Fibroblast of the aortic adventitia (primary cell): Measurements from ENCODE around the gene EIF3B. TPM values are rescaled to one million over a fixed set of nuclear protein-coding genes. Genes with fewer than 3 reads are reported as not detected.

ENCODE experiments used
- DNase-seq: peaks from one replicate; pipeline ENCODE4 v3.0.0-alpha.2; 2010; ENCODE audit warnings: low read depth
- H3K4me3 ChIP-seq: 2 replicates; pipeline ENCODE4 v1.5.1; 2011; ENCODE audit warnings: low read depth, mild to moderate bottlenecking, control low read depth, low read length, moderate library complexity
- total RNA-seq: library from RNA; depleted of rRNA; stranded (reverse); fragments of >200 nt; gene quantifications from 2 replicates; pipeline ENCODE4 v1.2.3, GENCODE V29; 2012; ENCODE audit warnings: low replicate concordance
- TF ChIP-seq, protein P1 (sequence below): IDR thresholded peaks from 2 replicates; pipeline ENCODE4 v1.5.1; 2011; ENCODE audit warnings: mild to moderate bottlenecking, low read length, control low read depth, inconsistent platforms; ENCODE audit not compliant: insufficient read depth

EIF3B gene
- total RNA-seq, 1 donor = 150 TPM

DNA sequence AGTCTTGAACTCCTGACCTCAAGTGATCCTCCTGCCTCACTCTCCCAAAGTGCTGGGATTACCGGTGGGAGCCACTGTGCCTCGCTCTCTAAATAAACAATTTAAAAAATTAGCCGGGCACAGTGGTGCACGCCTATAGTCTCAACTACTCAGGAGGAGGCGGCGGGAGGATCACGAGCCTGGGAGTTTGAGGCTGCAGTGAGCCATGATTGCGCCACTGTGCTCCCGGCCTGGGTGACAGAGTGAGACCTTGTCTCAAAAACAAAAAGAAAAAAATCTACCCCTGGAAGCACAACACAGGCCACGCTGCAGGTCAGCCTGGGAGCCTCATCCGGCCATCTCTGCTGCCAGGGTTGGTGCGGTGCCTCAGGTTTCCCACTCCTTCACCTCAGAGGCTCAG lies 3.8 kb upstream of the EIF3B start:
- H3K4me3 ChIP-seq = no peak overlapping the region
- TF ChIP-seq, protein P1, sequence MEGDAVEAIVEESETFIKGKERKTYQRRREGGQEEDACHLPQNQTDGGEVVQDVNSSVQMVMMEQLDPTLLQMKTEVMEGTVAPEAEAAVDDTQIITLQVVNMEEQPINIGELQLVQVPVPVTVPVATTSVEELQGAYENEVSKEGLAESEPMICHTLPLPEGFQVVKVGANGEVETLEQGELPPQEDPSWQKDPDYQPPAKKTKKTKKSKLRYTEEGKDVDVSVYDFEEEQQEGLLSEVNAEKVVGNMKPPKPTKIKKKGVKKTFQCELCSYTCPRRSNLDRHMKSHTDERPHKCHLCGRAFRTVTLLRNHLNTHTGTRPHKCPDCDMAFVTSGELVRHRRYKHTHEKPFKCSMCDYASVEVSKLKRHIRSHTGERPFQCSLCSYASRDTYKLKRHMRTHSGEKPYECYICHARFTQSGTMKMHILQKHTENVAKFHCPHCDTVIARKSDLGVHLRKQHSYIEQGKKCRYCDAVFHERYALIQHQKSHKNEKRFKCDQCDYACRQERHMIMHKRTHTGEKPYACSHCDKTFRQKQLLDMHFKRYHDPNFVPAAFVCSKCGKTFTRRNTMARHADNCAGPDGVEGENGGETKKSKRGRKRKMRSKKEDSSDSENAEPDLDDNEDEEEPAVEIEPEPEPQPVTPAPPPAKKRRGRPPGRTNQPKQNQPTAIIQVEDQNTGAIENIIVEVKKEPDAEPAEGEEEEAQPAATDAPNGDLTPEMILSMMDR = no peak
- no peak for DNase-seq

DNA sequence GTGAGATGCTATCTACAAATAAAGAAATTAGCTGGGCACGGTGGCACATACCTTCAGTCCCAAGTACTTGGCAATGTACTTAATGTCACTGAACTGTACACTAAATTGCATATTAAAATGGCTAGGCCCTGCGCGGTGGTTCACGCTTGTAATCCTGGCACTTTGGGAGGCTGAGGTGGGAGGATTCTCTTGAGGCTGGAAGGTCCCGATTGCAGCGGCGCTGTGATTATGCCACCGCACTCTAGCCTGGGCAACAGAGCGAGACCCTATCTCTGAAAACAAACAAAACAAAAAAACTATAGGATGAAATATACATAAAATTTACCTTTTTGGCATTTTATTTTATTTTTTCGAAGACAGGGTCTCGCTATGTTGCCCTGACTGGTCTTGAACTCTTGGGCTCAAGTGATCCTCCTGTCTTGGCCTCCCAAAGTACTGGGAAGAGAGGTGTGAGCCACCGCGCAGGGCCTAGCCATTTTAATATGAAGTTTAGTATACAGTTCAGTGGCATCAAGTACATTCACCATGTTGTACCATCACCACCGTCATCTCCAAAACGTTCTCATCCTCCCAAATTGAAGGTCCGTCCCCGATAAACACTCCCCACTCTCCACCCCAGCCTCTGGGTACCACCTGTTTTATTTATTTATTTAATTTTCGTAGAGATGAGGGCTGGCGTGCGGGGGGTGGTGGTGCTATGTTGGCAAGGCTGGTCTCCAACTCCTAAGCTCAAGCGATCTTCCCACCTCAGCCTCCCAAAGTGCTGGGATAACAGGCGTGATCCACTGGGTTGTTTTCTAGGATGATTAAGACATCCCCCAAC lies 1.3 kb upstream of the EIF3B start:
- H3K4me3 ChIP-seq = peak overlapping the region; percentile 93
- DNase-seq = no peak
- TF ChIP-seq, protein P1 = no peak

DNA sequence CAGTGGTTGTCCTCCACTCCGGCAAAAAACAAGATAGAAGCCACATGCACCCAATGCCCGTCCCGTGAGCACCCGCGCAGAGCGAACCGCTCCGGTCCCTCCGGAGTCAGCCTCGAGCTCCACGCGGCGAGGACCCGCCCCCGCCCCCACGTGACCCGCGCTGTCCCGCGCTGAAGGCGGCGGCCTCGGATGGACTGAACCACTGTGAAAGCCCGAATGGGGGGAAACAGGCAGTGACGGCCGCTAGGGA lies 766 bp upstream of the EIF3B start:
- H3K4me3 ChIP-seq = peak overlapping the region; percentile 93
- DNase-seq = no peak
- TF ChIP-seq, protein P1 = no peak

DNA sequence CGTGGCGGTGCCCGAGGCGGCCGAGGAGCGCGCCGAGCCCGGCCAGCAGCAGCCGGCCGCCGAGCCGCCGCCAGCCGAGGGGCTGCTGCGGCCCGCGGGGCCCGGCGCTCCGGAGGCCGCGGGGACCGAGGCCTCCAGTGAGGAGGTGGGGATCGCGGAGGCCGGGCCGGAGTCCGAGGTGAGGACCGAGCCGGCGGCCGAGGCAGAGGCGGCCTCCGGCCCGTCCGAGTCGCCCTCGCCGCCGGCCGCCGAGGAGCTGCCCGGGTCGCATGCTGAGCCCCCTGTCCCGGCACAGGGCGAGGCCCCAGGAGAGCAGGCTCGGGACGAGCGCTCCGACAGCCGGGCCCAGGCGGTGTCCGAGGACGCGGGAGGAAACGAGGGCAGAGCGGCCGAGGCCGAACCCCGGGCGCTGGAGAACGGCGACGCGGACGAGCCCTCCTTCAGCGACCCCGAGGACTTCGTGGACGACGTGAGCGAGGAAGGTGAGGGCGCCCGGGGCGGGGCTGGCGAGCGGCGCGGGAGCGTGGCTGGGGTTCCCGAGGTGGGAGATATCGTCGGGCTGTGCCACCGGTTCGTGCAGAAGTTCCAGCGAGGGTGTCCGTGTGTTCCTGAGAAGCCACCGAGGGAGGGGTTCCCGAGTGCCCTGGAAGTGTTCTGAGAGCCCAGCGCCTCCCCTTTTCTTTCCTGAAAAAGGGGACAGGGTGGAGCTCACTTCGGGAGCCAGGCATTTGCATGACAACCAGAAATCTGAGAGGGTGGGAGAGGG lies 495 bp downstream of the EIF3B start:
- TF ChIP-seq, protein P1 = no peak
- DNase-seq = no peak
- H3K4me3 ChIP-seq = peak overlapping the region; percentile 93

DNA sequence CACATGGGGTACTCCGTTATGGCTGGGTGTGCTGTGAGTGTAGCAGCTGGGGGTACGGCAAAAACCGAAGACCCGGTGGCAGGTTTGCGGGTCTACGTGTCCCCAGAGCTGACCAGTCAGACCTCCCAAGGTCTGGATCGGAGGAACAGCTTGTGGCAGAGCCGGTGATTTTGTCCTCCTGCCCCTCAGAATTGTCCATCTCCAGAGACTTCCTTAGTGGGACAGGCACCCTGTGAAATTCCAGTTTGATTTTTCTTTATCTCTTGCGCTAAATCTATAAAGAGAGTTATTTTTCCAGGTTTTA lies 1.0 kb downstream of the EIF3B start:
- peak overlapping the region; percentile 93 for H3K4me3 ChIP-seq
- DNase-seq = no peak
- TF ChIP-seq, protein P1 = no peak

DNA sequence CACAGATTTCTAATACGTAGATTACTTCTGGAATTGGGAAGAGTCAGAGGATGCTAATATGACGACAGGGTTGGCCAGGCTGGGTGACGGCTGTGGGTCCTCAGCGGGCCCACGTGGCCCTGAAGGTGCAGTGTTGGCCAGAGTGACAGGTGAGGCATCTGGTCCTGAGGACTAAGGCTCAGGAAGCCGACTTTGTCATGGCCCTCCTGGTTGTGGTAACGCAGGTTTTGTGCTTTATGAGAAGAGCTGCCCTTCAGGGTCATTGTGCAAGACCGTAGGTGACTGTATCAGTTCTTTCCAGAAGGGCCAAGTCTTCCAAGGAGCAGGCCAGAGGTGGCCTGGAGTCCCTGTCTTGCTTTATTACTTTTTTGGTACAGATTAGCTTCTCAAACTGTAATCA lies 2.5 kb downstream of the EIF3B start:
- DNase-seq = no peak
- peak overlapping the region; percentile 37 for H3K4me3 ChIP-seq
- TF ChIP-seq, protein P1 = no peak
